Astrocyte (in vitro differentiated cells and primary cell): ENCODE results near the gene CCRL2.

Experiments
- CTCF ChIP-seq: IDR thresholded peaks from 2 replicates; pipeline ENCODE4 v1.5.1; 2011; ENCODE audit warnings: low read depth, mild to moderate bottlenecking, inconsistent platforms, low read length, moderate library complexity; ENCODE audit not compliant: insufficient read depth
- EZH2 ChIP-seq: IDR thresholded peaks from 2 replicates; pipeline ENCODE4 v1.6.1; 2012; ENCODE audit warnings: mild to moderate bottlenecking, low read length, inconsistent platforms; ENCODE audit not compliant: insufficient read depth

GRCh38 chr3:46370839-46371518 is 36.1 kb upstream of the CCRL2 start, which contains the start of gene CCR5:
- TF ChIP-seq CTCF (no peak), EZH2 (no peak)
